ENCODE results near the gene ITIH3. TPM values are rescaled to one million over a fixed set of nuclear protein-coding genes. Genes with fewer than 3 reads are reported as not detected.

ITIH3 gene
- total RNA-seq, 2 donors from 2014 or later = not detected

GRCh38 chr3:52773361-52774065 is 21.1 kb upstream of the ITIH3 start:
- no peaks in the 10 kb centered on the region for H3K9me3 Mint-ChIP-seq
- no peak for DNase-seq
- H3K4me1 Mint-ChIP-seq = peaks cover 13% of the 10 kb centered on the region
- H3K4me3 Mint-ChIP-seq = no peak overlapping the region
- Histone ChIP-seq H3K4me3 (ENCODE audit: low read length) (no peak overlapping the region), H3K9ac (ENCODE audit: extremely low read depth, low read length, poor library complexity, severe bottlenecking) (no peak overlapping the region), H3K9me3 (ENCODE audit: control insufficient read depth, low read length) (no peaks in the 10 kb centered on the region), H3K27me3 (ENCODE audit: control insufficient read depth, insufficient read depth, low read length, poor library complexity, severe bottlenecking) (no peaks in the 10 kb centered on the region), H3K4me1 (ENCODE audit: control insufficient read depth, insufficient read depth, low read length) (no peaks in the 10 kb centered on the region), H3K36me3 (ENCODE audit: control insufficient read depth, insufficient read depth, low read length) (no peaks in the 10 kb centered on the region), H3K27ac (ENCODE audit: low read depth, low read length) (no peak overlapping the region)
- H3K27ac Mint-ChIP-seq = no peak overlapping the region
- no peak for TF ChIP-seq CTCF (conservative IDR thresholded peaks at IDR 0.05)
- peaks cover 11% of the 10 kb centered on the region for H3K27me3 Mint-ChIP-seq (ENCODE audit: insufficient read depth)
- WGBS, 2 experiments (ENCODE audit: insufficient coverage in 1 of 2, insufficient read length in 1 of 2) = 92 to 93% methylated on average over 10 to 12 of the region's 13 CpGs
- no peaks in the 10 kb centered on the region for H3K36me3 Mint-ChIP-seq (ENCODE audit: low read depth)

GRCh38 chr3:52774066-52774713 is 20.4 kb upstream of the ITIH3 start:
- Mint-ChIP-seq H3K9me3 (no peaks in the 10 kb centered on the region), H3K4me1 (peaks cover 13% of the 10 kb centered on the region), H3K27me3 (ENCODE audit: insufficient read depth) (peaks cover 11% of the 10 kb centered on the region), H3K4me3 (no peak overlapping the region), H3K27ac (no peak overlapping the region), H3K36me3 (ENCODE audit: low read depth) (no peaks in the 10 kb centered on the region)
- no peak overlapping the region for H3K4me3 ChIP-seq (ENCODE audit: low read length)
- H3K9ac ChIP-seq (ENCODE audit: extremely low read depth, low read length, poor library complexity, severe bottlenecking) = no peak overlapping the region
- H3K27me3 ChIP-seq (ENCODE audit: control insufficient read depth, insufficient read depth, low read length, poor library complexity, severe bottlenecking) = no peaks in the 10 kb centered on the region
- no peaks in the 10 kb centered on the region for H3K36me3 ChIP-seq (ENCODE audit: control insufficient read depth, insufficient read depth, low read length)
- 86 to 87% methylated on average over 3 to 8 of the region's 8 CpGs for WGBS, 2 experiments (ENCODE audit: insufficient coverage in 1 of 2, insufficient read length in 1 of 2)
- no peak overlapping the region for H3K27ac ChIP-seq (ENCODE audit: low read depth, low read length)
- H3K9me3 ChIP-seq (ENCODE audit: control insufficient read depth, low read length) = no peaks in the 10 kb centered on the region
- peak; percentile 28 for DNase-seq
- TF ChIP-seq CTCF (conservative IDR thresholded peaks at IDR 0.05) = no peak
- no peaks in the 10 kb centered on the region for H3K4me1 ChIP-seq (ENCODE audit: control insufficient read depth, insufficient read depth, low read length)

- H3K36me3 Mint-ChIP-seq (ENCODE audit: low read depth) = no peaks in the 10 kb centered on the region
- H3K4me1 Mint-ChIP-seq = peaks cover 3% of the 10 kb centered on the region
- Histone ChIP-seq H3K36me3 (ENCODE audit: control insufficient read depth, insufficient read depth, low read length) (no peaks in the 10 kb centered on the region), H3K9me3 (ENCODE audit: control insufficient read depth, low read length) (no peaks in the 10 kb centered on the region), H3K9ac (ENCODE audit: extremely low read depth, low read length, poor library complexity, severe bottlenecking) (no peak overlapping the region), H3K4me1 (ENCODE audit: control insufficient read depth, insufficient read depth, low read length) (no peaks in the 10 kb centered on the region), H3K27ac (ENCODE audit: low read depth, low read length) (no peak overlapping the region), H3K27me3 (ENCODE audit: control insufficient read depth, insufficient read depth, low read length, poor library complexity, severe bottlenecking) (no peaks in the 10 kb centered on the region), H3K4me3 (ENCODE audit: low read length) (no peak overlapping the region)
- peaks cover 11% of the 10 kb centered on the region for H3K27me3 Mint-ChIP-seq (ENCODE audit: insufficient read depth)
- DNase-seq = peak; percentile 24
- H3K9me3 Mint-ChIP-seq = no peaks in the 10 kb centered on the region
- 86 to 90% methylated on average over 5 to 6 of the region's 6 CpGs for WGBS, 2 experiments (ENCODE audit: insufficient coverage in 1 of 2, insufficient read length in 1 of 2)
- no peak overlapping the region for H3K27ac Mint-ChIP-seq
- no peak for TF ChIP-seq CTCF (conservative IDR thresholded peaks at IDR 0.05)
- H3K4me3 Mint-ChIP-seq = no peak overlapping the region
These were observed 19.4 kb upstream of the ITIH3 start for GRCh38 chr3:52774901-52775864.

Data from endodermal cell (in vitro differentiated cells).